HCT116 (cell line): ENCODE results near the gene ADD1.

ENCODE experiments used
- FOSL1 ChIP-seq: IDR thresholded peaks from 2 replicates; pipeline ENCODE4 v1.6.1; 2012; ENCODE audit warnings: low read depth
- POLR2A ChIP-seq: IDR thresholded peaks from 2 replicates; pipeline ENCODE4 v1.7.0; 2011; ENCODE audit warnings: borderline replicate concordance; ENCODE audit not compliant: insufficient read depth, insufficient read length; ENCODE audit errors: extremely low read depth
- ZNF274 ChIP-seq: fragments of 200-500 bp; sonication (Bioruptor generic); IDR thresholded peaks from 2 replicates; pipeline ENCODE4 v1.6.1; 2014; ENCODE audit warnings: mild to moderate bottlenecking, low read depth, low read length, inconsistent platforms
- TF ChIP-seq, protein P1 (sequence below): IDR thresholded peaks from 2 replicates; pipeline ENCODE4 v1.6.1; 2012; ENCODE audit warnings: low read depth
- TF ChIP-seq, protein P2 (sequence below), 3 experiments: fragments of 200-600 bp in 1 of 3; sonication (generic) in 1 of 3; IDR thresholded peaks in 2 of 3; conservative IDR thresholded peaks in 1 of 3; 2 replicates each; pipeline ENCODE4 v1.5.1; 2012 to 2017; ENCODE audit warnings: low read depth in 2 of 3, low read length in 2 of 3, antibody characterized with exemption in 1 of 3, borderline replicate concordance in 1 of 3, control low read depth in 1 of 3, mild to moderate bottlenecking in 1 of 3, mixed read lengths in 1 of 3, mixed run types in 1 of 3, moderate library complexity in 1 of 3; ENCODE audit not compliant: insufficient read depth in 1 of 3

DNA sequence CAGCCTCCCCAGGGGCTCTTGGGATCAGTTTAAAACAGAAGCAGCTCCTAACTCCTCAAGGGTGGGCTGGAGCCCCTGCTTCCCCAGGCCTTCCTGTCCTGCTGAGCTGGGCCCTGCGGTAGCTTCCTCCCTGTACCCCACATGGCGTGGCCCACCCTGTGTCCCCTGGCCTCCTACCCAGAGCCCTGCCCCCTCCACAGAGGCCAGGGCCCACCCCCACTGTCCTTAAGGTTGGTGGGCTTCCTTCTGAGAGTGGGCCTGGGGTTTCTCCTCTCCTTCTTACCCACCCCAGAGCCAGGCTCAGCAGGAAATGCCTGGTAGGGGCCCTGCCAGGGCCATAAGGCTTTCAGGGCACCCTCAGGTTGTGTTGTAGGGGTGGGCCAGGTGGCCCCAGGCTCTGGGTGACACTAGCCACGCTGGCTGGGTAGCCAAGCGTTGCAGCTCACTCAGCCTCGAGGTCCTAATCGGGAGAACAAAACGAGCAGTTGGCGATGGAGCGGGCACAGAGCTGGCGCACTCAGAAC is 39.1 kb upstream of the ADD1 start:
- TF ChIP-seq FOSL1 (no peak), POLR2A (no peak), ZNF274 (no peak)
- TF ChIP-seq, protein P1, sequence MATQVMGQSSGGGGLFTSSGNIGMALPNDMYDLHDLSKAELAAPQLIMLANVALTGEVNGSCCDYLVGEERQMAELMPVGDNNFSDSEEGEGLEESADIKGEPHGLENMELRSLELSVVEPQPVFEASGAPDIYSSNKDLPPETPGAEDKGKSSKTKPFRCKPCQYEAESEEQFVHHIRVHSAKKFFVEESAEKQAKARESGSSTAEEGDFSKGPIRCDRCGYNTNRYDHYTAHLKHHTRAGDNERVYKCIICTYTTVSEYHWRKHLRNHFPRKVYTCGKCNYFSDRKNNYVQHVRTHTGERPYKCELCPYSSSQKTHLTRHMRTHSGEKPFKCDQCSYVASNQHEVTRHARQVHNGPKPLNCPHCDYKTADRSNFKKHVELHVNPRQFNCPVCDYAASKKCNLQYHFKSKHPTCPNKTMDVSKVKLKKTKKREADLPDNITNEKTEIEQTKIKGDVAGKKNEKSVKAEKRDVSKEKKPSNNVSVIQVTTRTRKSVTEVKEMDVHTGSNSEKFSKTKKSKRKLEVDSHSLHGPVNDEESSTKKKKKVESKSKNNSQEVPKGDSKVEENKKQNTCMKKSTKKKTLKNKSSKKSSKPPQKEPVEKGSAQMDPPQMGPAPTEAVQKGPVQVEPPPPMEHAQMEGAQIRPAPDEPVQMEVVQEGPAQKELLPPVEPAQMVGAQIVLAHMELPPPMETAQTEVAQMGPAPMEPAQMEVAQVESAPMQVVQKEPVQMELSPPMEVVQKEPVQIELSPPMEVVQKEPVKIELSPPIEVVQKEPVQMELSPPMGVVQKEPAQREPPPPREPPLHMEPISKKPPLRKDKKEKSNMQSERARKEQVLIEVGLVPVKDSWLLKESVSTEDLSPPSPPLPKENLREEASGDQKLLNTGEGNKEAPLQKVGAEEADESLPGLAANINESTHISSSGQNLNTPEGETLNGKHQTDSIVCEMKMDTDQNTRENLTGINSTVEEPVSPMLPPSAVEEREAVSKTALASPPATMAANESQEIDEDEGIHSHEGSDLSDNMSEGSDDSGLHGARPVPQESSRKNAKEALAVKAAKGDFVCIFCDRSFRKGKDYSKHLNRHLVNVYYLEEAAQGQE = no peak
- TF ChIP-seq, protein P2, sequence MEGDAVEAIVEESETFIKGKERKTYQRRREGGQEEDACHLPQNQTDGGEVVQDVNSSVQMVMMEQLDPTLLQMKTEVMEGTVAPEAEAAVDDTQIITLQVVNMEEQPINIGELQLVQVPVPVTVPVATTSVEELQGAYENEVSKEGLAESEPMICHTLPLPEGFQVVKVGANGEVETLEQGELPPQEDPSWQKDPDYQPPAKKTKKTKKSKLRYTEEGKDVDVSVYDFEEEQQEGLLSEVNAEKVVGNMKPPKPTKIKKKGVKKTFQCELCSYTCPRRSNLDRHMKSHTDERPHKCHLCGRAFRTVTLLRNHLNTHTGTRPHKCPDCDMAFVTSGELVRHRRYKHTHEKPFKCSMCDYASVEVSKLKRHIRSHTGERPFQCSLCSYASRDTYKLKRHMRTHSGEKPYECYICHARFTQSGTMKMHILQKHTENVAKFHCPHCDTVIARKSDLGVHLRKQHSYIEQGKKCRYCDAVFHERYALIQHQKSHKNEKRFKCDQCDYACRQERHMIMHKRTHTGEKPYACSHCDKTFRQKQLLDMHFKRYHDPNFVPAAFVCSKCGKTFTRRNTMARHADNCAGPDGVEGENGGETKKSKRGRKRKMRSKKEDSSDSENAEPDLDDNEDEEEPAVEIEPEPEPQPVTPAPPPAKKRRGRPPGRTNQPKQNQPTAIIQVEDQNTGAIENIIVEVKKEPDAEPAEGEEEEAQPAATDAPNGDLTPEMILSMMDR (IDR thresholded peaks at IDR 0.05 in 2 of 3, conservative IDR thresholded peaks at IDR 0.05 in 1 of 3; ENCODE audit: borderline replicate concordance in 1 of 3, insufficient read depth in 1 of 3, low read depth in 2 of 3, low read length in 2 of 3) = no peak
